BJ (cell line): ENCODE data around the gene HOXB8. TPM values are rescaled to one million over a fixed set of nuclear protein-coding genes. Genes with fewer than 3 reads are reported as not detected.

Experiments used
- CTCF ChIA-PET: fragments of 350-600 bp; formaldehyde crosslinking; extraction: SDS; loops from one replicate; lab custom pipeline; 2021; ENCODE audit warnings: antibody characterized with exemption, inconsistent platforms; lab: Yijun Ruan, JAX
- POLR2A ChIA-PET: fragments of 300-600 bp; sonication (Branson Sonifier 250); formaldehyde crosslinking; extraction: SDS; loops from one replicate; lab custom pipeline; 2021; ENCODE audit warnings: antibody characterized with exemption; lab: Charles Lee
- DNase-seq: peaks from one replicate; pipeline ENCODE4 v3.0.0-alpha.2; 2011; ENCODE audit warnings: low read depth
- H3K27me3 ChIP-seq: 2 replicates; pipeline ENCODE4 v1.6.0; 2011; ENCODE audit warnings: low read length; ENCODE audit not compliant: control insufficient read depth, insufficient read depth
- H3K36me3 ChIP-seq: 2 replicates; pipeline ENCODE4 v1.5.1; 2011; ENCODE audit warnings: low read length; ENCODE audit not compliant: control insufficient read depth, insufficient read depth
- H3K4me3 ChIP-seq: 2 replicates; pipeline ENCODE4 v1.5.1; 2011; ENCODE audit warnings: low read depth, mild to moderate bottlenecking, control low read depth, low read length
- polyA plus RNA-seq: library from polyadenylated mRNA; depleted of rRNA; stranded (reverse); fragments of >200 nt; gene quantifications from 2 replicates; pipeline ENCODE4 v1.2.3, GENCODE V29; 2011
- TF ChIP-seq, protein P1 (sequence below): IDR thresholded peaks from 2 replicates; pipeline ENCODE4 v1.5.1; 2011; ENCODE audit warnings: low read depth, mild to moderate bottlenecking, control low read depth, inconsistent platforms, low read length, moderate library complexity; ENCODE audit not compliant: insufficient read depth

The HOXB8 gene
- polyA plus RNA-seq, 1 experiment = not detected

- no peak for DNase-seq
- ChIA-PET CTCF (no interaction called here), POLR2A (no interaction called here)
- H3K27me3 ChIP-seq = peaks cover 72% of the 10 kb centered on the region
- TF ChIP-seq, protein P1, sequence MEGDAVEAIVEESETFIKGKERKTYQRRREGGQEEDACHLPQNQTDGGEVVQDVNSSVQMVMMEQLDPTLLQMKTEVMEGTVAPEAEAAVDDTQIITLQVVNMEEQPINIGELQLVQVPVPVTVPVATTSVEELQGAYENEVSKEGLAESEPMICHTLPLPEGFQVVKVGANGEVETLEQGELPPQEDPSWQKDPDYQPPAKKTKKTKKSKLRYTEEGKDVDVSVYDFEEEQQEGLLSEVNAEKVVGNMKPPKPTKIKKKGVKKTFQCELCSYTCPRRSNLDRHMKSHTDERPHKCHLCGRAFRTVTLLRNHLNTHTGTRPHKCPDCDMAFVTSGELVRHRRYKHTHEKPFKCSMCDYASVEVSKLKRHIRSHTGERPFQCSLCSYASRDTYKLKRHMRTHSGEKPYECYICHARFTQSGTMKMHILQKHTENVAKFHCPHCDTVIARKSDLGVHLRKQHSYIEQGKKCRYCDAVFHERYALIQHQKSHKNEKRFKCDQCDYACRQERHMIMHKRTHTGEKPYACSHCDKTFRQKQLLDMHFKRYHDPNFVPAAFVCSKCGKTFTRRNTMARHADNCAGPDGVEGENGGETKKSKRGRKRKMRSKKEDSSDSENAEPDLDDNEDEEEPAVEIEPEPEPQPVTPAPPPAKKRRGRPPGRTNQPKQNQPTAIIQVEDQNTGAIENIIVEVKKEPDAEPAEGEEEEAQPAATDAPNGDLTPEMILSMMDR = no peak
- no peaks in the 10 kb centered on the region for H3K36me3 ChIP-seq
- no peak overlapping the region for H3K4me3 ChIP-seq
Observed at GRCh38 chr17:48578616-48579470, 36.2 kb downstream of the HOXB8 start.

DNA sequence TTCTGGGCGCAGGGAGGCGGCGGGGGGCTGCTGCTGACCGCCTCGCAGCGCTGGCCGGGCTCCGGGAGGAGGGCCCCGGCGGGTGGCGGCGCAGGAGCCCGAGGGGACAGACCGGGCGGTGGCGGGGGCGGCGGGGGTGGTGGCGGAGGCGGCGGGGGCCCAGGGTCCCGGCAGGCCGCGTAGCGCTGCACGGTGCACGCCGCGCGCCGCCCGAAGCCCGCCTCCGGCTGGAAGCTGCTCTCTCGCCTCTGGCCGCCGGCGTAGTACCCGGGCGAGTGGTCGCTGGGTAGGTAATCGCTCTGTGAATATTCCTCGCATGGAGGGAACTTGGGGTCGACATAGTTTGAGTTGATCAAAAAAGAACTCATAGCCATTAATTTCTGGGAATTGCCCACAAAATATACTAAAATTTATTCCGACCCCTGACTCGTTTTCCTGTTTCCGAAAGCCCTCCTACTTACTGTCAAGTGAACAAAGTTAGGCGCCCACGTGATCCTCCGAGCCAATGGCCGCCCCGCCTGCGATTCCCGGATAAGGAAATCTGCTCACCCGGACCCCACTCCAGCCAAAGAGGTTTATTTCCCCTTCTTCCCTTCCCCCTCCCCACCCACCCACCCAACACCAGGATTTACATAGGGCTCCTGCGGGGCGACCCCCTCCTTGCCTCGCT is 37.0 kb downstream of the HOXB8 start, which contains the start of gene HOXB4:
TSS of gene HOXB4 (minus strand) at position 405 of the 670 bp plus-strand sequence. CDS start at position 374, 31 bp downstream.
- H3K36me3 ChIP-seq = no peaks in the 10 kb centered on the region
- ChIA-PET CTCF (no interaction called here), POLR2A (no interaction called here)
- no peak within 1 kb of the TSS for H3K4me3 ChIP-seq
- peaks cover 73% of the 10 kb centered on the region for H3K27me3 ChIP-seq
- TF ChIP-seq, protein P1 = no peak
- no peak for DNase-seq

GRCh38 chr17:48577330-48577945 is 37.7 kb downstream of the HOXB8 start:
- POLR2A ChIA-PET = no interaction called here
- DNase-seq = no peak
- H3K27me3 ChIP-seq = peaks cover 73% of the 10 kb centered on the region
- no peak overlapping the region for H3K4me3 ChIP-seq
- H3K36me3 ChIP-seq = no peaks in the 10 kb centered on the region
- TF ChIP-seq, protein P1 = no peak
- CTCF ChIA-PET = no interaction called here

GRCh38 chr17:48576479-48577309 is 38.4 kb downstream of the HOXB8 start:
- Histone ChIP-seq H3K36me3 (no peaks in the 10 kb centered on the region), H3K4me3 (no peak overlapping the region), H3K27me3 (peaks cover 73% of the 10 kb centered on the region)
- POLR2A ChIA-PET = no interaction called here
- DNase-seq = no peak
- CTCF ChIA-PET = no interaction called here
- TF ChIP-seq, protein P1 = no peak
